Measurements from ENCODE around the gene TBK1. TPM values are rescaled to one million over a fixed set of nuclear protein-coding genes. Genes with fewer than 3 reads are reported as not detected.

Gene TBK1
- total and polyA plus RNA-seq, 9 of the 15 experiments (the other 6 are each of a cell fraction or from before 2014, with no cell fraction given), result 20.4 to 42.0 (median 27.8) TPM

- ChIA-PET POLR2A (interaction anchor here (0.6 to 1.3 kb wide), 5 partner anchors 15 to 112 kb away, joined by 3 to 4 read pairs (median 3); partner anchors contain the start of gene XPOT), CTCF (ENCODE audit: low intra/inter-chr PET ratio) (no interaction called here)
- 27% methylated on average over 3 of the region's 3 CpGs for WGBS (ENCODE audit: insufficient coverage, low coverage, missing lambda C conversion rate)
- no peaks in the 10 kb centered on the region for H3K9me3 ChIP-seq (replicated peaks; ENCODE audit: control insufficient read depth, insufficient read depth, low read depth, low read length)
- peak overlapping the region; percentile 64 for H3K4me2 ChIP-seq (ENCODE audit: insufficient read depth, low read length)
- H4K20me1 ChIP-seq (replicated peaks; ENCODE audit: control insufficient read depth, insufficient read depth, low read length), result no peaks in the 10 kb centered on the region
- H3K9ac ChIP-seq (ENCODE audit: insufficient read depth in 1 of 2, low read depth in 2 of 2, low read length in 2 of 2), result peak overlapping the region in 1 of 2 experiments; percentile 65; a peak in 2 of 4 replicates
- peaks cover 13 to 21% of the 10 kb centered on the region in 2 experiments for H3K4me1 ChIP-seq (replicated peaks in 1 of 2; ENCODE audit: control insufficient read depth in 2 of 2, insufficient read depth in 2 of 2, low read length in 2 of 2)
- intact Hi-C loops (cut with micrococcal nuclease), result no loop called here
- H3K4me3 ChIP-seq, result no peak overlapping the region
- FAIRE-seq (no peak), ATAC-seq (no peak), DNase-seq (ENCODE audit: extremely low read depth in 1 of 4, low spot score in 3 of 4) (no peak)
- TF ChIP-seq ZBED1 (IDR thresholded peaks at IDR 0.05) (no peak), E2F5 (CRISPR knock-in tag; IDR thresholded peaks at IDR 0.05) (no peak), SFPQ (IDR thresholded peaks at IDR 0.05; ENCODE audit: low read depth, low read length) (no peak), ARID1B (IDR thresholded peaks at IDR 0.05) (0 out of 2 replicates have a peak, but pooled peaks have one; percentile 2), ZNF592 (IDR thresholded peaks at IDR 0.05) (0 out of 2 replicates have a peak, but pooled peaks have one; percentile 58), CREM (IDR thresholded peaks at IDR 0.05; ENCODE audit: low read depth) (0 out of 2 replicates have a peak, but pooled peaks have one; percentile 14)
- H3K27ac ChIP-seq (ENCODE audit: extremely low read depth, low read depth, low read length), result peak overlapping the region; percentile 72
- in situ Hi-C loops (cut with MboI), result no loop called here
- peak overlapping the region; percentile 3; the same call in 1 of the 2 replicates for H2AFZ ChIP-seq (ENCODE audit: low read depth, low read length)
- H3K27me3 ChIP-seq (ENCODE audit: control insufficient read depth in 2 of 2, insufficient read depth in 2 of 2, low read length in 2 of 2), result no peaks in the 10 kb centered on the region
- no TSS peak for BruUV-seq (replicated peaks)
- H3K36me3 ChIP-seq (ENCODE audit: control insufficient read depth, insufficient read depth, low read length), result peaks cover 51% of the 10 kb centered on the region
- no peaks in the 10 kb centered on the region for H3K9me1 ChIP-seq (ENCODE audit: control insufficient read depth, insufficient read depth, low read length)
- peaks cover 84% of the 10 kb centered on the region for H3K79me2 ChIP-seq (ENCODE audit: control insufficient read depth, insufficient read depth, low read length)
Observed at GRCh38 chr12:64457466-64457865, 5.5 kb downstream of the TBK1 start.
